Nephron (organoid): ENCODE measurements around the gene FAM83F.

Experiments used
- H3K27ac Mint-ChIP-seq, 3 experiments: 2 replicates each; pipeline ENCODE4 v1.8.0; 2020; ENCODE audit warnings: mixed read lengths in 3 of 3, mild to moderate bottlenecking in 2 of 3, moderate library complexity in 1 of 3
- H3K27me3 Mint-ChIP-seq: 2 replicates; pipeline ENCODE4 v1.8.0; 2021; ENCODE audit warnings: low read depth, mild to moderate bottlenecking, moderate library complexity, mixed read lengths
- H3K36me3 Mint-ChIP-seq: 2 replicates; pipeline ENCODE4 v1.8.0; 2020; ENCODE audit warnings: low read depth, mixed read lengths
- H3K4me1 Mint-ChIP-seq: 2 replicates; pipeline ENCODE4 v1.8.0; 2020; ENCODE audit warnings: mixed read lengths
- H3K4me3 Mint-ChIP-seq, 3 experiments: 2 replicates each; pipeline ENCODE4 v1.8.0; 2020; ENCODE audit warnings: mild to moderate bottlenecking in 3 of 3, mixed read lengths in 3 of 3, moderate library complexity in 2 of 3
- H3K9me3 Mint-ChIP-seq: 2 replicates; pipeline ENCODE4 v1.8.0; 2020; ENCODE audit warnings: mixed read lengths
- TF ChIP-seq, protein P1 (sequence below), 3 experiments: fragments of 200-600 bp; sonication (generic); IDR thresholded peaks; one replicate each; pipeline ENCODE4 v1.5.0; 2021; ENCODE audit warnings: antibody characterized with exemption in 3 of 3; ENCODE audit not compliant: unreplicated experiment in 3 of 3

The FAM83F gene

GRCh38 chr22:40014667-40015248 lies 20.0 kb downstream of the FAM83F start:
- Mint-ChIP-seq H3K27me3 (peaks cover 19% of the 10 kb centered on the region), H3K27ac (no peak overlapping the region), H3K9me3 (no peaks in the 10 kb centered on the region), H3K4me3 (no peak overlapping the region), H3K36me3 (no peaks in the 10 kb centered on the region), H3K4me1 (no peaks in the 10 kb centered on the region)
- TF ChIP-seq, protein P1, sequence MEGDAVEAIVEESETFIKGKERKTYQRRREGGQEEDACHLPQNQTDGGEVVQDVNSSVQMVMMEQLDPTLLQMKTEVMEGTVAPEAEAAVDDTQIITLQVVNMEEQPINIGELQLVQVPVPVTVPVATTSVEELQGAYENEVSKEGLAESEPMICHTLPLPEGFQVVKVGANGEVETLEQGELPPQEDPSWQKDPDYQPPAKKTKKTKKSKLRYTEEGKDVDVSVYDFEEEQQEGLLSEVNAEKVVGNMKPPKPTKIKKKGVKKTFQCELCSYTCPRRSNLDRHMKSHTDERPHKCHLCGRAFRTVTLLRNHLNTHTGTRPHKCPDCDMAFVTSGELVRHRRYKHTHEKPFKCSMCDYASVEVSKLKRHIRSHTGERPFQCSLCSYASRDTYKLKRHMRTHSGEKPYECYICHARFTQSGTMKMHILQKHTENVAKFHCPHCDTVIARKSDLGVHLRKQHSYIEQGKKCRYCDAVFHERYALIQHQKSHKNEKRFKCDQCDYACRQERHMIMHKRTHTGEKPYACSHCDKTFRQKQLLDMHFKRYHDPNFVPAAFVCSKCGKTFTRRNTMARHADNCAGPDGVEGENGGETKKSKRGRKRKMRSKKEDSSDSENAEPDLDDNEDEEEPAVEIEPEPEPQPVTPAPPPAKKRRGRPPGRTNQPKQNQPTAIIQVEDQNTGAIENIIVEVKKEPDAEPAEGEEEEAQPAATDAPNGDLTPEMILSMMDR (IDR thresholded peaks at IDR 0.05; ENCODE audit: unreplicated experiment in 3 of 3): no peak

DNA sequence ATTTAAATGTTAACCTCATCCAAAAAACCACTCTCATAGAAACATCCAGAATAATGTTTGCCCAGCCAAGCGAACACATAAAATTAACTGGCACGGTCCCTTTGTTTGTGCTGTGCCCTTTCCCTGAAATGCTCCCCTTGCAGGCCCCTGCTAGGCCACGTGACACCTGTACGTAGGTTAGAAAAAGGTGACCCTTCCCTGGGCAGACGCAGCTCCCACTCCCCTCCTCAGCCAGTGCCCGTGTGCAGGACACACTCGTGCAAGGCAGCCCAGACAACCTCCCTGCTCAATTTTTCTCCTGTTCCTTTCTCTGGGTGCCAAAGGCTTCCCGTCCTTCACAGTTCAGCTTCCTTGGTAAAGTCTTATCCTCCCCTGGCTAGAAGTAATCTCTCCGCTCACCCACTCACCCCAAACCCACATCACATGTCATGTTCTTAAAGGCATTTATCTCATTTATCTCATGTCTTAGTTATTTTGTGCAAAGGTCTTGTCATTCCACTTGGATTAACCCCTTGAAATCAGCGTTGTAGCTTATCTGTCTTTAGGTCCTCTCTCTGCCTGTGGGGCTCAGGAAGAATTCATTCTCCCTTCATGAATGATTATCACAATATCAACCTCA lies 20.7 kb downstream of the FAM83F start:
- peaks cover 17% of the 10 kb centered on the region for H3K27me3 Mint-ChIP-seq
- H3K4me1 Mint-ChIP-seq: no peaks in the 10 kb centered on the region
- H3K9me3 Mint-ChIP-seq: no peaks in the 10 kb centered on the region
- no peak overlapping the region for H3K27ac Mint-ChIP-seq
- H3K36me3 Mint-ChIP-seq: no peaks in the 10 kb centered on the region
- TF ChIP-seq, protein P1 (IDR thresholded peaks at IDR 0.05; ENCODE audit: unreplicated experiment in 3 of 3): no peak
- no peak overlapping the region for H3K4me3 Mint-ChIP-seq

GRCh38 chr22:40018051-40018450 lies 23.3 kb downstream of the FAM83F start:
- Mint-ChIP-seq H3K9me3 (no peaks in the 10 kb centered on the region), H3K27ac (no peak overlapping the region), H3K36me3 (no peaks in the 10 kb centered on the region), H3K4me1 (no peaks in the 10 kb centered on the region), H3K27me3 (peaks cover 16% of the 10 kb centered on the region), H3K4me3 (no peak overlapping the region)
- TF ChIP-seq, protein P1 (IDR thresholded peaks at IDR 0.05; ENCODE audit: unreplicated experiment in 3 of 3): no peak

- Mint-ChIP-seq H3K9me3 (no peaks in the 10 kb centered on the region), H3K27ac (no peak overlapping the region), H3K36me3 (no peaks in the 10 kb centered on the region), H3K4me1 (no peaks in the 10 kb centered on the region), H3K27me3 (peaks cover 23% of the 10 kb centered on the region), H3K4me3 (no peak overlapping the region)
- TF ChIP-seq, protein P1 (IDR thresholded peaks at IDR 0.05; ENCODE audit: unreplicated experiment in 3 of 3): no peak
Measured at GRCh38 chr22:40019100-40019499, 24.3 kb downstream of the FAM83F start.

DNA sequence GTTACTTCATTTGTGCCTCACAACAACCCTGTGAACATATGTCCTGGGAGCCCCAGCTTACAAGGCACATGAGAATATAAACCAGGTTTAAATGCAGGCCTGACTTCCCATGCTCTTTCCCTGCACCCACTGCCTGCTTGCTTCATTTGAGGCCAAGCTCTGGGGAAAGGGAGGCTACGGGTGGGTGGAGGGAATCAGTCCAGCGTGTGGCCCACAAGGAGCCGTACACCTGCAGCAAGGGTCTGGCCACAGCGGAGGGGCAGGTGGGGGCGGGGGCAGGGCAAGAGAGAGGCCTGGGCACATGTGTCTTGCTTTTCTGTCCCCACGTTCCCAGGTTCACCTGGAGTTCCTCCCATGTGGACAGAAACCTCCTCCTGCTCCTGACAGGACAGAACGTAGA lies 26.2 kb downstream of the FAM83F start:
- Mint-ChIP-seq H3K9me3 (no peaks in the 10 kb centered on the region), H3K27ac (no peak overlapping the region), H3K27me3 (peaks cover 28% of the 10 kb centered on the region), H3K36me3 (no peaks in the 10 kb centered on the region), H3K4me3 (no peak overlapping the region), H3K4me1 (no peaks in the 10 kb centered on the region)
- TF ChIP-seq, protein P1 (IDR thresholded peaks at IDR 0.05; ENCODE audit: unreplicated experiment in 3 of 3): no peak
